Adrenal gland (tissue), 5 donors: ENCODE results near the gene RTP2.

Experiments
- CTCF ChIP-seq, 6 experiments: fragments of 450-650 bp in 4 of 6; fragments of 200-600 bp in 2 of 6; sonication (generic) in 1 of 6; IDR thresholded peaks; 1 replicate in 5 of 6; 2 replicates in 1 of 6; pipeline versions ENCODE4 v1.5.1 to v1.8.0; 2016 to 2021; ENCODE audit warnings: antibody characterized with exemption in 6 of 6, mild to moderate bottlenecking in 2 of 6, moderate library complexity in 1 of 6
- POLR2A ChIP-seq, 2 donors: fragments of 450-650 bp; IDR thresholded peaks; one replicate each; pipeline ENCODE4 v1.6.1; 2017; ENCODE audit warnings: antibody characterized with exemption in 2 of 2, mild to moderate bottlenecking in 2 of 2, moderate library complexity in 1 of 2
- donor health status: DM: no; HTN: no; CAD: no.

- TF ChIP-seq CTCF (IDR thresholded peaks at IDR 0.05) = no peak
- TF ChIP-seq POLR2A (IDR thresholded peaks at IDR 0.05) = no peak
These were observed 22.9 kb upstream of the RTP2 start for GRCh38 chr3:187725224-187725623.
